Bronchial epithelial cell (primary cell): ENCODE measurements around the gene DLL1. TPM values are rescaled to one million over a fixed set of nuclear protein-coding genes. Genes with fewer than 3 reads are reported as not detected.
A peak's percentile ranks its signal among the peaks of the same experiment; 100 is the strongest.

Experiments
- DNase-seq: peaks from one replicate; pipeline ENCODE4 v3.0.0-alpha.2; 2010; ENCODE audit warnings: low read depth
- FAIRE-seq: peaks from 2 replicates; lab custom pipeline; 2011; peaks lifted over from hg19 to GRCh38; lab: Jason Lieb, UNC
- H3K27me3 ChIP-seq: 2 replicates; pipeline ENCODE4 v1.5.1; 2011; ENCODE audit warnings: low read length; ENCODE audit not compliant: control insufficient read depth, insufficient read depth
- H3K36me3 ChIP-seq: 2 replicates; pipeline ENCODE4 v1.5.1; 2011; ENCODE audit warnings: low read length; ENCODE audit not compliant: control insufficient read depth, insufficient read depth
- H3K4me3 ChIP-seq: 2 replicates; pipeline ENCODE4 v1.5.1; 2011; ENCODE audit warnings: mild to moderate bottlenecking, low read depth, low read length, control low read depth
- CTCF ChIP-seq: IDR thresholded peaks from 2 replicates; pipeline ENCODE4 v1.5.1; 2011; ENCODE audit warnings: mild to moderate bottlenecking, moderate library complexity, low read length, control low read depth, inconsistent platforms; ENCODE audit not compliant: insufficient read depth, severe bottlenecking
- total RNA-seq: library from RNA; depleted of rRNA; stranded (reverse); fragments of >200 nt; gene quantifications from 2 replicates; pipeline ENCODE4 v1.2.1, GENCODE V29; 2014

DLL1 gene
- total RNA-seq, 1 donor from 2014 or later = 4.7 TPM

- no peak for TF ChIP-seq CTCF
- DNase-seq = no peak
- Histone ChIP-seq H3K27me3 (no peaks in the 10 kb centered on the region), H3K36me3 (no peaks in the 10 kb centered on the region), H3K4me3 (no peak overlapping the region)
- FAIRE-seq = no peak
Measured at GRCh38 chr6:170249817-170250216, 41.1 kb downstream of the DLL1 start.

GRCh38 chr6:170248861-170249600 lies 41.8 kb downstream of the DLL1 start:
- no peak for TF ChIP-seq CTCF
- no peak for DNase-seq
- Histone ChIP-seq H3K36me3 (no peaks in the 10 kb centered on the region), H3K27me3 (no peaks in the 10 kb centered on the region), H3K4me3 (no peak overlapping the region)
- no peak for FAIRE-seq

- DNase-seq (no peak), FAIRE-seq (peak; percentile 28)
- Histone ChIP-seq H3K27me3 (no peaks in the 10 kb centered on the region), H3K36me3 (no peaks in the 10 kb centered on the region), H3K4me3 (no peak overlapping the region)
- TF ChIP-seq CTCF = no peak
Measured at GRCh38 chr6:170248111-170248805, 42.6 kb downstream of the DLL1 start.

GRCh38 chr6:170247178-170247701 lies 43.6 kb downstream of the DLL1 start:
- no peak overlapping the region for H3K4me3 ChIP-seq
- no peak for FAIRE-seq

GRCh38 chr6:170245475-170245992 lies 45.3 kb downstream of the DLL1 start:
- no peak overlapping the region for H3K4me3 ChIP-seq
- no peaks in the 10 kb centered on the region for H3K27me3 ChIP-seq
- DNase-seq = no peak
- no peak for FAIRE-seq
- TF ChIP-seq CTCF = no peak
- H3K36me3 ChIP-seq = no peaks in the 10 kb centered on the region

More at GRCh38 chr6:170247178-170247701, 43.6 kb downstream of the DLL1 start:
- peak; percentile 31 for DNase-seq
- TF ChIP-seq CTCF = peak; percentile 36
- no peaks in the 10 kb centered on the region for H3K36me3 ChIP-seq
- H3K27me3 ChIP-seq = no peaks in the 10 kb centered on the region
